IMR-90 (cell line): Measurements from ENCODE around the gene GAS5. TPM values are rescaled to one million over a fixed set of nuclear protein-coding genes. Genes with fewer than 3 reads are reported as not detected.

Experiments used
- ATAC-seq: fragments of 200-7000 bp; cut with Tn5 transposase; 2 replicates; pipeline ENCODE4 v1.9.1; 2020; ENCODE audit warnings: low read depth, mild to moderate bottlenecking, moderate library complexity
- BruUV-seq: library from RNA; stranded (reverse); fragments of 400-500 nt; replicated peaks from 2 replicates; lab custom pipeline; 2021; lab: Mats Ljungman, UMichigan
- CTCF ChIA-PET: fragments of 300-600 bp; formaldehyde crosslinking; extraction: SDS; loops from one replicate; lab custom pipeline; 2021; ENCODE audit warnings: antibody characterized with exemption; lab: Yijun Ruan, JAX
- POLR2A ChIA-PET: fragments of 300-600 bp; sonication (Branson Sonifier 250); formaldehyde crosslinking; loops from one replicate; lab custom pipeline; 2022; ENCODE audit warnings: antibody characterized with exemption; ENCODE audit not compliant: unreplicated experiment; lab: Charles Lee
- DNase-seq: peaks from one replicate; pipeline ENCODE4 v3.0.0; 2013
- H2AFZ ChIP-seq: replicated peaks from 2 replicates; pipeline ENCODE3; 2013; ENCODE audit warnings: low read length, mild to moderate bottlenecking; ENCODE audit not compliant: poor library complexity
- H2AK5ac ChIP-seq: 2 replicates; pipeline ENCODE4 v1.6.1; 2013; ENCODE audit warnings: low read depth, low read length, inconsistent platforms
- H2AK9ac ChIP-seq: replicated peaks from 2 replicates; pipeline ENCODE3; 2013; ENCODE audit warnings: mild to moderate bottlenecking, low read depth, low read length, moderate library complexity; ENCODE audit not compliant: poor library complexity
- H2BK120ac ChIP-seq: 2 replicates; pipeline ENCODE4 v1.6.1; 2013; ENCODE audit warnings: low read depth, low read length, inconsistent platforms
- H2BK15ac ChIP-seq: 3 replicates; pipeline ENCODE4 v1.6.1; 2013; ENCODE audit warnings: low read depth, low read length, inconsistent platforms
- H2BK20ac ChIP-seq: 2 replicates; pipeline ENCODE4 v1.6.1; 2013; ENCODE audit warnings: low read depth, mild to moderate bottlenecking, inconsistent platforms, low read length, moderate library complexity
- H2BK5ac ChIP-seq: 2 replicates; pipeline ENCODE4 v1.6.1; 2013; ENCODE audit warnings: mild to moderate bottlenecking, low read depth, low read length, inconsistent platforms; ENCODE audit not compliant: poor library complexity, severe bottlenecking
- H3K14ac ChIP-seq: replicated peaks from 2 replicates; pipeline ENCODE4 v1.6.1; 2013; ENCODE audit warnings: low read depth, low read length, inconsistent platforms
- H3K18ac ChIP-seq: 2 replicates; pipeline ENCODE4 v1.6.1; 2013; ENCODE audit warnings: low read depth, low read length, control low read depth
- H3K23ac ChIP-seq: 2 replicates; pipeline ENCODE4 v1.6.1; 2013; ENCODE audit warnings: low read depth, low read length, inconsistent platforms
- H3K27ac ChIP-seq: 2 replicates; pipeline ENCODE4 v1.5.1; 2013; ENCODE audit warnings: mild to moderate bottlenecking, control low read depth, low read length; ENCODE audit not compliant: insufficient read depth
- H3K27me3 ChIP-seq: 2 replicates; pipeline ENCODE4 v1.6.1; 2013; ENCODE audit warnings: low read length; ENCODE audit not compliant: control insufficient read depth, insufficient read depth
- H3K36me3 ChIP-seq: 2 replicates; pipeline ENCODE4 v1.6.1; 2013; ENCODE audit warnings: low read length, mixed read lengths; ENCODE audit not compliant: control insufficient read depth, insufficient read depth
- H3K4ac ChIP-seq: 2 replicates; pipeline ENCODE4 v1.6.1; 2013; ENCODE audit warnings: low read depth, low read length, inconsistent platforms
- H3K4me1 ChIP-seq: 2 replicates; pipeline ENCODE4 v1.6.1; 2013; ENCODE audit warnings: low read length, mixed read lengths; ENCODE audit not compliant: control insufficient read depth, insufficient read depth
- H3K4me2 ChIP-seq: 2 replicates; pipeline ENCODE4 v1.6.1; 2013; ENCODE audit warnings: low read depth, mild to moderate bottlenecking, control low read depth, low read length, moderate library complexity
- H3K4me3 ChIP-seq: 2 replicates; pipeline ENCODE4 v1.5.1; 2013; ENCODE audit warnings: low read depth, mild to moderate bottlenecking, control low read depth, low read length, moderate library complexity; ENCODE audit not compliant: insufficient read depth
- H3K56ac ChIP-seq: 2 replicates; pipeline ENCODE4 v1.6.1; 2013; ENCODE audit warnings: low read length, inconsistent platforms; ENCODE audit not compliant: insufficient read depth; ENCODE audit errors: extremely low read depth
- H3K79me1 ChIP-seq, 2 experiments: 2 replicates each; pipeline ENCODE4 v1.6.1; 2013; ENCODE audit warnings: low read length in 2 of 2, inconsistent platforms in 1 of 2, low read depth in 1 of 2
- H3K9ac ChIP-seq: 2 replicates; pipeline ENCODE4 v1.6.1; 2013; ENCODE audit warnings: low read depth, low read length, control low read depth
- H3K9me1 ChIP-seq: 2 replicates; pipeline ENCODE4 v1.6.1; 2013; ENCODE audit warnings: low read length, inconsistent platforms; ENCODE audit not compliant: insufficient read depth
- H3K9me3 ChIP-seq: 2 replicates; pipeline ENCODE4 v1.6.1; 2013; ENCODE audit warnings: low read length; ENCODE audit not compliant: control insufficient read depth, insufficient read depth
- H4K20me1 ChIP-seq: 2 replicates; pipeline ENCODE4 v1.6.1; 2013; ENCODE audit warnings: low read length, inconsistent platforms; ENCODE audit not compliant: insufficient read depth
- H4K5ac ChIP-seq: 2 replicates; pipeline ENCODE4 v1.6.1; 2013; ENCODE audit warnings: mild to moderate bottlenecking, low read depth, low read length, control low read depth
- H4K8ac ChIP-seq, 2 experiments: 2 replicates each; pipeline ENCODE4 v1.6.1; 2013; ENCODE audit warnings: low read depth in 2 of 2, low read length in 2 of 2, control low read depth in 1 of 2, inconsistent platforms in 1 of 2
- H4K91ac ChIP-seq: 2 replicates; pipeline ENCODE4 v1.6.1; 2013; ENCODE audit warnings: low read depth, low read length, inconsistent platforms; ENCODE audit not compliant: insufficient read depth
- BHLHE40 ChIP-seq: fragments of 150-350 bp; IDR thresholded peaks from 2 replicates; pipeline ENCODE4 v1.6.1; 2016; ENCODE audit warnings: mild to moderate bottlenecking, low read depth, low read length
- CTCF ChIP-seq: conservative IDR thresholded peaks from 2 replicates; pipeline ENCODE4 v1.5.1; 2012; ENCODE audit warnings: mild to moderate bottlenecking, low read depth, low read length, improper control_type of control experiment
- ELK1 ChIP-seq: fragments of 150-350 bp; IDR thresholded peaks from 2 replicates; pipeline ENCODE4 v1.6.1; 2016; ENCODE audit warnings: low read depth, mild to moderate bottlenecking, low read length, moderate library complexity, borderline replicate concordance
- FOS ChIP-seq: fragments of 150-350 bp; IDR thresholded peaks from 2 replicates; pipeline ENCODE4 v1.6.1; 2016; ENCODE audit warnings: low read depth, low read length
- MAFK ChIP-seq: IDR thresholded peaks from 2 replicates; pipeline ENCODE4 v1.6.1; 2012; ENCODE audit warnings: low read depth, low read length, improper control_type of control experiment
- MAZ ChIP-seq: IDR thresholded peaks from 2 replicates; pipeline ENCODE4 v1.6.1; 2012; ENCODE audit warnings: low read depth, mild to moderate bottlenecking, low read length, improper control_type of control experiment, moderate library complexity, borderline replicate concordance
- MXI1 ChIP-seq: IDR thresholded peaks from 2 replicates; pipeline ENCODE4 v1.6.1; 2012; ENCODE audit warnings: low read depth, mild to moderate bottlenecking, low read length, moderate library complexity, borderline replicate concordance
- NFE2L2 ChIP-seq: fragments of 150-350 bp; IDR thresholded peaks from 2 replicates; pipeline ENCODE4 v1.6.1; 2016; ENCODE audit warnings: low read depth, mild to moderate bottlenecking, low read length
- RAD21 ChIP-seq: IDR thresholded peaks from 2 replicates; pipeline ENCODE4 v1.6.1; 2012; ENCODE audit warnings: low read length, improper control_type of control experiment
- RCOR1 ChIP-seq: IDR thresholded peaks from 2 replicates; pipeline ENCODE4 v1.6.1; 2012; ENCODE audit warnings: mild to moderate bottlenecking, low read length, improper control_type of control experiment; ENCODE audit not compliant: insufficient replicate concordance
- RFX5 ChIP-seq: IDR thresholded peaks from 2 replicates; pipeline ENCODE4 v1.8.0; 2012; ENCODE audit warnings: low read depth, mild to moderate bottlenecking, low read length, moderate library complexity
- SMC3 ChIP-seq: fragments of 150-350 bp; IDR thresholded peaks from 2 replicates; pipeline ENCODE4 v1.6.1; 2016; ENCODE audit warnings: low read depth, mild to moderate bottlenecking, antibody characterized with exemption, low read length, moderate library complexity
- WGBS, 2 experiments: methylation state at CpG; one replicate each; pipeline versions ENCODE4 v1.1.5 to v1.1.7; 2013; ENCODE audit warnings: missing lambda C conversion rate in 2 of 2; ENCODE audit not compliant: insufficient read length in 1 of 2; ENCODE audit errors: extremely low coverage in 2 of 2; 5-methylcytosine and 5-hydroxymethylcytosine counted together
- dilution Hi-C: fragments of 300-500 bp; cut with HindIII; formaldehyde crosslinking; loops from one replicate; pipeline ENCODE4 v1.14.3; 2018; ENCODE audit warnings: low sequenced_read_pairs; ENCODE audit not compliant: unreplicated experiment
- in situ Hi-C: fragments of 300-500 bp; cut with MboI; formaldehyde crosslinking; loops from 3 replicates; pipeline ENCODE4 v1.14.3; 2019; ENCODE audit warnings: low sequenced_read_pairs, inconsistent platforms, mixed read lengths
- intact Hi-C: fragments of 100-400 bp; cut with micrococcal nuclease; formaldehyde crosslinking; loops from 2 replicates; pipeline ENCODE4 v1.10.0; 2022
- polyA plus RNA-seq, 3 experiments: library from polyadenylated mRNA; depleted of rRNA; stranded (reverse); fragments of >200 nt; gene quantifications; 2 replicates each; pipeline ENCODE4 v1.2.3, GENCODE V29; 2012; ENCODE audit warnings: low replicate concordance in 1 of 3
- total RNA-seq: library from RNA; depleted of rRNA; stranded (reverse); fragments of >200 nt; gene quantifications from 2 replicates; pipeline ENCODE4 v1.2.3, GENCODE V29; 2012

The GAS5 gene
- total and polyA plus RNA-seq, 2 of the 4 experiments (the other 2 are of a cell fraction), result 380 to 737 TPM

GRCh38 chr1:173818459-173818858 is 49.3 kb downstream of the GAS5 start:
- Histone ChIP-seq H3K14ac (no peak overlapping the region), H3K18ac (no peak overlapping the region), H2AK5ac (no peak overlapping the region), H2BK15ac (no peak overlapping the region), H2BK20ac (no peak overlapping the region), H3K9me1 (no peaks in the 10 kb centered on the region), H2BK120ac (no peak overlapping the region), H3K4me1 (peaks cover 1% of the 10 kb centered on the region; the same call in 1 of the 2 replicates), H3K9me3 (no peaks in the 10 kb centered on the region), H2BK5ac (no peak overlapping the region), H4K8ac (no peak overlapping the region), H3K4me3 (no peak overlapping the region), H4K5ac (no peak overlapping the region), H3K9ac (no peak overlapping the region), H4K20me1 (no peaks in the 10 kb centered on the region), H3K4ac (no peak overlapping the region), H2AK9ac (no peak overlapping the region), H3K23ac (no peak overlapping the region), H3K79me1 (peaks cover 14 to 22% of the 10 kb centered on the region in 2 experiments), H4K91ac (no peak overlapping the region), H3K27ac (no peak overlapping the region), H3K36me3 (0 out of 2 replicates have a peak, but pooled peaks cover 2% of the 10 kb centered on the region), H3K27me3 (no peaks in the 10 kb centered on the region), H3K56ac (no peak overlapping the region), H2AFZ (no peak overlapping the region), H3K4me2 (no peak overlapping the region)
- BruUV-seq, result no TSS peak
- dilution Hi-C loops, result no loop called here
- ATAC-seq (no peak), DNase-seq (no peak)
- in situ Hi-C loops, result no loop called here
- ChIA-PET POLR2A (no interaction called here), CTCF (interaction anchor here (1.4 kb wide), 1 partner anchor 389 kb away, joined by 3 read pairs; no protein-coding TSS in a partner anchor)
- intact Hi-C loops, result no loop called here
- WGBS, 2 experiments, result no CpG with 5 or more reads among the region's 1 CpG
- TF ChIP-seq BHLHE40 (no peak), RAD21 (no peak), CTCF (no peak), SMC3 (no peak), NFE2L2 (no peak), MAFK (no peak), FOS (no peak), RFX5 (no peak), MAZ (no peak), ELK1 (no peak), RCOR1 (no peak), MXI1 (no peak)
